Adipocyte (in vitro differentiated cells): ENCODE results near the gene PHACTR2.
"Not testable (repeated sequence)": the region's sequence is repeated elsewhere in the genome, so short reads cannot be mapped to it uniquely, and the experiment has no call there.

ENCODE experiments used
- DNase-seq: peaks from one replicate; pipeline ENCODE4 v3.0.0-alpha.2; 2015; ENCODE audit warnings: low read depth
- H3K27me3 ChIP-seq: replicated peaks from 2 replicates; pipeline ENCODE4 v1.7.0; 2013; ENCODE audit warnings: mild to moderate bottlenecking, low read length, moderate library complexity; ENCODE audit not compliant: control insufficient read depth, insufficient read depth
- H3K36me3 ChIP-seq: 2 replicates; pipeline ENCODE4 v1.7.0; 2013; ENCODE audit warnings: low read length, mild to moderate bottlenecking, moderate library complexity; ENCODE audit not compliant: control insufficient read depth, insufficient read depth, severe bottlenecking
- H3K4me1 ChIP-seq: 2 replicates; pipeline ENCODE4 v1.7.0; 2013; ENCODE audit warnings: mild to moderate bottlenecking, low read length, moderate library complexity; ENCODE audit not compliant: control insufficient read depth, insufficient read depth
- H3K4me3 ChIP-seq: 2 replicates; pipeline ENCODE4 v1.7.0; 2013; ENCODE audit warnings: mild to moderate bottlenecking, low read length, moderate library complexity
- H3K9ac ChIP-seq: 2 replicates; pipeline ENCODE4 v1.7.0; 2013; ENCODE audit warnings: mild to moderate bottlenecking, low read length, moderate library complexity
- H3K9me3 ChIP-seq: 2 replicates; pipeline ENCODE4 v1.7.0; 2013; ENCODE audit warnings: mild to moderate bottlenecking, low read length, moderate library complexity; ENCODE audit not compliant: control insufficient read depth

The PHACTR2 gene

GRCh38 chr6:143652841-143653331, 24.9 kb upstream of the PHACTR2 start:
- H3K4me1 ChIP-seq, result peaks cover 12% of the 10 kb centered on the region
- H3K9ac ChIP-seq, result no peak overlapping the region
- peaks cover 5% of the 10 kb centered on the region for H3K9me3 ChIP-seq
- no peaks in the 10 kb centered on the region for H3K36me3 ChIP-seq
- H3K27me3 ChIP-seq, result no peaks in the 10 kb centered on the region
- H3K4me3 ChIP-seq, result no peak overlapping the region
- no peak for DNase-seq

DNA sequence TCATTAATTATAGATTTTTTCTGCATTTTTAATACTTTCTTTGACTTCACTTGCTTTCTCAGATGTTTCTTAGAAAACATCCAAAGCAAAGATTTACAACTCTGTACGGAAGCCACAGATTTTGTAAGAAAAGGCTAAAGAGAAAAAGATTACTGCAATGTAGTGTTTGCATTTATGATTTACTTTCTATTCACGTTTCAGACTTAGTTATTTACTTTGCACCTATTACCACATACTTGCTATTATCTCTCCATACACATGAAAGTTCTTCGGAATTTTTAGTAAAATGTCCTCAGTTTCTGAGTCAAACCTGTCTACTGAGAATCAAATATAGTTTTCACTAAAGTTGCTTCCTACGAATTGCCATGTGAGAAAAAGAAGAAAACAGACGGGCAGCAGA, 22.2 kb upstream of the PHACTR2 start:
- H3K9ac ChIP-seq, result no peak overlapping the region

DNA sequence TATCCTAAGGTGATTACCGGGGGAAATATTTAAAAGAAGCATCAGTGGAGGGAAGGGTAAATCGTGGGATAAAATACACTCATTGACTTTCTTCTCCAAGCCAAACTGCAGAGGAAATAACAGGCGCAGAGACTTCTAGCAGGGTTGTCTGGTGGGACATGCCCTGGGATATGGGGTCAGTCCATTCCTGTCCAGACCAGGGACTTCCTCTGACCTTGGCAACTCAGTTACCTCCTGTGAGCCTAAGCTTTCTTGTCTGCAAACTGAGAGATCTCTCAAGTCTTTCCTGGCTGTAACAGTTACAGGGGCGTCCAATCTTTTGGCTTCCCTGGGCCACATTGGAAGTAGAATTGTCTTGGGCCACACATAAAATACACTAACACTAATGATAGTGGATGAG, 21.7 kb upstream of the PHACTR2 start:
- H3K36me3 ChIP-seq, result no peaks in the 10 kb centered on the region
- peaks cover 5% of the 10 kb centered on the region for H3K9me3 ChIP-seq
- peaks cover 12% of the 10 kb centered on the region for H3K4me1 ChIP-seq
- no peak overlapping the region for H3K9ac ChIP-seq
- H3K27me3 ChIP-seq, result no peaks in the 10 kb centered on the region
- DNase-seq, result no peak
- no peak overlapping the region for H3K4me3 ChIP-seq

More for the DNA sequence above, 22.2 kb upstream of the PHACTR2 start:
- Histone ChIP-seq H3K4me1 (peaks cover 12% of the 10 kb centered on the region), H3K27me3 (no peaks in the 10 kb centered on the region), H3K36me3 (no peaks in the 10 kb centered on the region), H3K4me3 (no peak overlapping the region), H3K9me3 (peaks cover 5% of the 10 kb centered on the region)
- DNase-seq, result no peak

DNA sequence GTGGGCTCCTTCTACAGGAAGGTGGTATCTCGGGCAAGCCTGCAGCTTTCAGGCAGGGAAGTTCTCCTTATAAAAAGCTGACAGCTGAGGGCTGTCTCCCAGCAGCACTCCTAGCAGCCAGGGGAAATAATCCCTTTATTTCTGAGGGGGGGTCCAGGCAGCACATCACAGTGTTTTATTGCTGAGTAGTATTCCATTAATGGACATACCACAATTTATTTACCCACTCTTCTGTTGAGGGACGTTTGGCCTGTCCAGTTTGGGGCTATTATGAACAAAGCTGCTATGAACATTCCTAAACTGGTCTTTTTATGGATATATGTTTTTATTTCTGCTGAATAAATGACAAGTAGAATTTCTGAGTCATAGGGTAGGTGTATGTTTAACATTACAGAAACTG, 20.0 kb upstream of the PHACTR2 start:
- Histone ChIP-seq H3K27me3 (no peaks in the 10 kb centered on the region), H3K4me1 (peaks cover 8% of the 10 kb centered on the region), H3K9ac (no peak overlapping the region), H3K4me3 (no peak overlapping the region), H3K9me3 (peaks cover 5% of the 10 kb centered on the region), H3K36me3 (no peaks in the 10 kb centered on the region)
- DNase-seq, result no peak

DNA sequence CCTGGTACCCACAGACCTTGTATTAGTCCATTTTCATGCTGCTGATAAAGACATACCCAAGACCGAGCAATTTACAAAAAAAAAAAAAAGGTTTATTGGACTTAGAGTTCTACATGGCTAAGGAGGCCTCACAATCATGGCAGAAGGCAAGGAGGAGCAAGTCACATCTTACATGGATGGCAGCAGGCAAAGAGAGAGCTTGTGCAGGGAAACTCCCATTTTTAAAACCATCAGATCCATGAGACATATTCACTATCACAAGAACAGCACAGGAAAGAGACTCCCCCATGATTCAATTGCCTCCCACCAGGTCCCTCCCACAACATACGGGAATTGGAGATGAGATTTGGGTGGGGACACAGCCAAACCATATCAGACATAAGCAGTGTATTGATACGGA, 17.6 kb upstream of the PHACTR2 start:
- not testable (repeated sequence) for H3K4me3 ChIP-seq, H3K27me3 ChIP-seq

DNA sequence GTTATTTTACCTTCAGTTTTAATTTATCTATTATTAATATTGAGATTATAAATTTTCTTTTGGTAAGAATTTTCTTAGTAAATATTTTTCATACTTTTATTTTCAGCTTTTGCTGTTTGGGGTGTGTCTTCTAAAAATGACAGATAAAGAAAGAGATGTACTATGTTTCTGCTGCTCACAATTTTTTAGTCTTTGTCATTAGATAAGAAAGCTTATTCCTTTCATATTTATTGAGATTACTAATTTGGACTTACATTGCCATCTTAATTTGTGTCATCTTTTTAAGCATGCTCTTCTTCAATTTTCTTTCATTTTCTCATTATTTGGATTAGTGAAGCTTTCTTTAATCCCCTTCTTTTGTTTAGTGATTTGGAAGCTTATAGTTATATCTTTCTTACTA, 13.6 kb upstream of the PHACTR2 start:
- peaks cover 9% of the 10 kb centered on the region for H3K9me3 ChIP-seq
- DNase-seq, result no peak
- H3K27me3 ChIP-seq, result no peaks in the 10 kb centered on the region
- H3K4me3 ChIP-seq, result no peak overlapping the region
- no peaks in the 10 kb centered on the region for H3K36me3 ChIP-seq
- no peaks in the 10 kb centered on the region for H3K4me1 ChIP-seq
- H3K9ac ChIP-seq, result no peak overlapping the region

More for the DNA sequence above, 17.6 kb upstream of the PHACTR2 start:
- H3K4me1 ChIP-seq, H3K9ac ChIP-seq, H3K36me3 ChIP-seq, DNase-seq: not testable (repeated sequence)
- peaks cover 13% of the 10 kb centered on the region for H3K9me3 ChIP-seq

DNA sequence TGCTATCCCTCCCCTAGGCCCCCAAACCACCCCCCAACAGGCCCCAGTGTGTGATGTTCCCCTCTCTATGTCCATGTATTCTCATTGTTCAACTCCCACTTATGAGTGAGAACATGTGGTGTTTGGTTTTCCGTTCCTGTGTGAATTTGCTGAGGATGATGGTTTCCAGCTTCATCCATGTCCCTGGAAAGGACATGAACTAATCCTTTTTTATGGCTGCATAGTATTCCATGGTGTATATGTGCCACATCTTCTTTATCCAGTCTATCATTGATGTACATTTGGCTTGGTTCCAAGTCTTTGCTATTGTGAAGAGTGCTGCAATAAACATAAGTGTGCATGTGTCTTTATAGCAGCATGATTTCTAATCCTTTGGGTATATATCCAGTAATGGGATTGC, 11.8 kb upstream of the PHACTR2 start:
- not testable (repeated sequence) for H3K36me3 ChIP-seq, H3K4me3 ChIP-seq, DNase-seq, H3K4me1 ChIP-seq, H3K27me3 ChIP-seq, H3K9ac ChIP-seq, H3K9me3 ChIP-seq

DNA sequence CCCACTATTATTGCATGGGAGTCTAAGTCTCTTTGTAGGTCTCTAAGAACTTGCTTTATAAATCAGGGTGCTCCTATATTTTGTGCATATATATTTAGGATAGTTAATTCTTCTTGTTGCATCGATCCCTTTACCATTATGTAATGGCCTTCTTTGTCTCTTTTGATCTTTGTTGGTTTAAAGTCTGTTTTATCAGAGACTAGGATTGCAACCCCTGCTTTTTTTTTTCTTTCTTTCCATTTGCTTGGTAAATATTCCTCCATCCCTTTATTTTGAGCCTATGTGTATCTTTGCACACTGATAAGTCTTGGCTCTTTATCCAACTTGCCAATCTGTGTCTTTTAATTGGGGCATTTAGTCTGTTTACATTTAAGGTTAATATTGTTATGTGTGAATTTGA, 8.3 kb upstream of the PHACTR2 start:
- not testable (repeated sequence) for H3K4me3 ChIP-seq, H3K27me3 ChIP-seq, H3K9me3 ChIP-seq, DNase-seq, H3K36me3 ChIP-seq, H3K9ac ChIP-seq
- peaks cover 15% of the 10 kb centered on the region for H3K4me1 ChIP-seq

DNA sequence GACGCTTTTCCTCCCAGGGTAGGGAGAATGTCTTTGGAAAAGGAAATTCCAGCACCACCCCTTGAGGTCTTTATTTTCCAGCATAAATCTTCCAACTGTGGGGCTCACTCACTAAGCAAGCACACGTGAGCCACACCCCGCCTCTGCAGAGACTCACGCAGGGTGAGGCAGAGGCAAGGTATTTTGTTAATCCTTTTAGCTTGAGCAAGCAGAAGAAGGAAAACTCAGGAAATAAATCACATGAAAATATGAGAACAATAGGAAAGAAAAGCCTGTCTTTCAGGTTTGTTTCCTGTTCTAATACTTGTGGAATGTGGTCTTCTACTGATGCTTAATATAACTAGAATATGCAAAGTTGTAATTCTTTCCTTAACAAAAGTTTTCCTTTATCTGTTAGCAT, 4.1 kb upstream of the PHACTR2 start:
- no peak overlapping the region for H3K4me3 ChIP-seq
- DNase-seq, result peak; percentile 80

DNA sequence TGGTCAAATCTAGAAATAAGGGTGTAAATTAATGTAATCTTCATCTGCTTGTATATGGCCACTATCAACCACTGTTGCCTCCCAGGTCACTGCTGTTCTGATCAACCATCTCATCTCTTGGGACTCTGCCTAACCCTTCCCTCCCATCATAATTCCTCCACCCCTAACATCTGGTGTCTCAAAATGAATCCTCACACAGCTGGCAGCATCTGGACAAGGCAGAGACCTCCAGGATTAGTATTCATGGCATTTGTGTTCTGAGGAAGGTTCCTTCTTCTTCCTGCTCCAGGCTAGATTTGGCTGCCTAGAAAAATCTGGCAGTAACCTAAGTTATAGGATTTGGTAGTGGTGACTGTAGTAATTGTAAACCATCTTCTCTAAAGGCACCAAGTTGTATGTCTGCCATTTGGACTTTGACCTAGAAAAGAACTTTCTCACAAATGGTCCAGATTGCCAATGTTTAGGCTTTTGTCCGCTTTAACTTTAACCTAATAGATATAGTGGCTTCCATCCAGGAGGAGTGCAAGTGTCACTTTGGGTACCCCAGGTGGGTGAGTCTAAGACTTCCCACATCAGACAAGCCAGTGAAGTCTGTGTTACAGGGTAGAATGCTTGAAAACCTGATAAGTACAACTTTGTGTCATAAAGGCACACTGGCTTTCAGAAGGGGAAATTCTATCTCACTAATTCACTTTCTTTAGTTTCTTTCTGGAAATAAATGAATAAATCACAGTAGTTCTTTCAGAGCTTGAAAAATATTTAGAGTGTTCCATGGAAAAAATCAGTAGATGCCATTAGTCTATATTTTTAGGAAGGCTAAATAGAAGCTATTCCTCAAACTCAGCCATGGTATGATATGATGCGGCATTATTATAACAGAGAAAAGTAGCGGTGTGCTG, 3.0 kb upstream of the PHACTR2 start:
- H3K9ac ChIP-seq, result no peak overlapping the region
- no peak overlapping the region for H3K4me3 ChIP-seq
- no peaks in the 10 kb centered on the region for H3K36me3 ChIP-seq
- peaks cover 46% of the 10 kb centered on the region for H3K4me1 ChIP-seq
- DNase-seq, result peak; percentile 34
- no peaks in the 10 kb centered on the region for H3K9me3 ChIP-seq
- no peaks in the 10 kb centered on the region for H3K27me3 ChIP-seq

More for the DNA sequence above, 4.1 kb upstream of the PHACTR2 start:
- H3K9ac ChIP-seq, result peak overlapping the region; percentile 57
- no peaks in the 10 kb centered on the region for H3K9me3 ChIP-seq
- peaks cover 46% of the 10 kb centered on the region for H3K4me1 ChIP-seq
- H3K27me3 ChIP-seq, result no peaks in the 10 kb centered on the region
- H3K36me3 ChIP-seq, result no peaks in the 10 kb centered on the region

DNA sequence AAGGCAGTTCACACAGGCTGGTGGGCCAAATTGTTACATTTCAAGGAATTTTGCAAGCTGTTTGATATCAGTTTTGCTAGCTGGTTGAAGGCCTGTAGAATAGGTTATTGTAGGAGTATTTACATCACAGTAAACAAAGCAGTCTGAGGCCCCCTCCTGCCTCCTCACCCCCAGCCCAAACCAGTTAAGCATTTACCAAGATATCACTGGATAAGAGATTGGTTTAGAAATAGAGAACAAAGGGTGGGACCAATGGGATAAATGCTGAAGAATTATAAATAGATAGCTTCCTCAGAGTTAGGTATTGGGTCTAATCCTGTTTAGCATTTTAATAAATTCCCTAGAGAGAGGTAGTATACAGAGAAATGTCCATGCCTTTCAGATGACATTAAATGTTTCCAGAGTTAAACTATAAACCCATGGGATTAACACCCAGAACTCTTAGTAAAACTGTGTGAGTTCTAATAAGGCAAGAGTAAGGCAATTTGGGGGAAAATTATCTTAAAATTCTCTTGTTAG, 2.3 kb upstream of the PHACTR2 start:
- H3K9ac ChIP-seq, result no peak overlapping the region
- no peaks in the 10 kb centered on the region for H3K9me3 ChIP-seq
- H3K4me1 ChIP-seq, result peaks cover 46% of the 10 kb centered on the region
- H3K4me3 ChIP-seq, result no peak overlapping the region
- DNase-seq, result no peak
- no peaks in the 10 kb centered on the region for H3K36me3 ChIP-seq
- H3K27me3 ChIP-seq, result no peaks in the 10 kb centered on the region
